Urinary bladder (tissue), 4 donors: ENCODE data around the gene PDK4. TPM values are rescaled to one million over a fixed set of nuclear protein-coding genes. Genes with fewer than 3 reads are reported as not detected.
"Not testable (repeated sequence)": the region's sequence is repeated elsewhere in the genome, so short reads cannot be mapped to it uniquely, and the experiment has no call there.

Experiments
- DNase-seq: peaks from one replicate; pipeline ENCODE4 v3.0.0-alpha.2; 2015; ENCODE audit errors: extremely low spot score
- H3K27ac ChIP-seq: one replicate; pipeline ENCODE4 v1.5.1; 2013; ENCODE audit warnings: low read depth, mild to moderate bottlenecking, moderate library complexity
- H3K36me3 ChIP-seq: one replicate; pipeline ENCODE4 v1.6.1; 2013; ENCODE audit warnings: mild to moderate bottlenecking, moderate library complexity; ENCODE audit not compliant: insufficient read depth
- H3K4me1 ChIP-seq: one replicate; pipeline ENCODE4 v1.6.1; 2013; ENCODE audit warnings: mild to moderate bottlenecking, moderate library complexity; ENCODE audit not compliant: insufficient read depth
- H3K4me3 ChIP-seq: one replicate; pipeline ENCODE4 v1.5.1; 2013; ENCODE audit warnings: low read depth, low read length
- WGBS: extraction: QIAGEN DNeasy Blood & Tissue Kit; methylation state at CpG from one replicate; pipeline ENCODE4 v1.1.7; 2013; 5-methylcytosine and 5-hydroxymethylcytosine counted together
- polyA plus RNA-seq: library from polyadenylated mRNA; stranded (reverse); fragments of 200-250 nt; gene quantifications from one replicate; pipeline ENCODE4 v1.2.3, GENCODE V29; 2013
- total RNA-seq: library from RNA; depleted of rRNA; stranded (reverse); fragments of >200 nt; gene quantifications from one replicate; pipeline ENCODE4 v1.2.3, GENCODE V29; 2014
- donor health status: healthy with polysubstance abuse.
- donor health status: healthy.

PDK4 gene
- total and polyA plus RNA-seq, 2 donors, result 16.4 to 183 TPM

- peaks cover 2% of the 10 kb centered on the region for H3K4me1 ChIP-seq
- WGBS, result 86% methylated on average over 2 of the region's 2 CpGs
- no peak for DNase-seq
These were observed 23.2 kb upstream of the PDK4 start for GRCh38 chr7:95619517-95619916.

GRCh38 chr7:95614442-95614940 is 18.2 kb upstream of the PDK4 start:
- no peaks in the 10 kb centered on the region for H3K36me3 ChIP-seq
- no peak overlapping the region for H3K4me3 ChIP-seq
- WGBS, result 97% methylated on average over 1 of the region's 1 CpG
- no peak overlapping the region for H3K27ac ChIP-seq
- no peak for DNase-seq
- no peaks in the 10 kb centered on the region for H3K4me1 ChIP-seq

More at GRCh38 chr7:95619517-95619916, 23.2 kb upstream of the PDK4 start:
- no peak overlapping the region for H3K27ac ChIP-seq
- no peaks in the 10 kb centered on the region for H3K36me3 ChIP-seq
- no peak overlapping the region for H3K4me3 ChIP-seq

- no peak for DNase-seq
- no peak overlapping the region for H3K27ac ChIP-seq
- 79% methylated on average over 2 of the region's 2 CpGs for WGBS
These were observed 14.9 kb upstream of the PDK4 start for GRCh38 chr7:95611224-95611623.

GRCh38 chr7:95609277-95609971 is 13.1 kb upstream of the PDK4 start:
- Histone ChIP-seq H3K36me3 (no peaks in the 10 kb centered on the region), H3K27ac (peak overlapping the region; percentile 61), H3K4me1 (peaks cover 2% of the 10 kb centered on the region), H3K4me3 (no peak overlapping the region)
- peak; percentile 42 for DNase-seq
- 13% methylated on average over 4 of the region's 4 CpGs for WGBS

More at GRCh38 chr7:95611224-95611623, 14.9 kb upstream of the PDK4 start:
- Histone ChIP-seq H3K4me3 (no peak overlapping the region), H3K4me1 (peaks cover 2% of the 10 kb centered on the region), H3K36me3 (no peaks in the 10 kb centered on the region)

- Histone ChIP-seq H3K4me3 (no peak overlapping the region), H3K27ac (peak overlapping the region; percentile 86), H3K36me3 (no peaks in the 10 kb centered on the region), H3K4me1 (peaks cover 2% of the 10 kb centered on the region)
- peak; percentile 87 for DNase-seq
- 3% methylated on average over 10 of the region's 10 CpGs for WGBS
These were observed 12.2 kb upstream of the PDK4 start for GRCh38 chr7:95608359-95609173.

GRCh38 chr7:95607561-95607960 is 11.2 kb upstream of the PDK4 start:
- Histone ChIP-seq H3K27ac (peak overlapping the region; percentile 56), H3K36me3 (no peaks in the 10 kb centered on the region), H3K4me3 (no peak overlapping the region), H3K4me1 (peaks cover 2% of the 10 kb centered on the region)
- no peak for DNase-seq
- WGBS, result 78% methylated on average over 3 of the region's 3 CpGs

- DNase-seq, result no peak
- Histone ChIP-seq H3K4me1 (peaks cover 3% of the 10 kb centered on the region), H3K4me3 (no peak overlapping the region), H3K27ac (no peak overlapping the region), H3K36me3 (no peaks in the 10 kb centered on the region)
- 93% methylated on average over 21 of the region's 21 CpGs for WGBS
These were observed 9.0 kb upstream of the PDK4 start for GRCh38 chr7:95605275-95605674.

GRCh38 chr7:95604811-95605210 is 8.5 kb upstream of the PDK4 start:
- not testable (repeated sequence) for H3K36me3 ChIP-seq, H3K4me3 ChIP-seq, DNase-seq, H3K4me1 ChIP-seq, H3K27ac ChIP-seq
- 92% methylated on average over 3 of the region's 3 CpGs for WGBS

GRCh38 chr7:95604397-95604796 is 8.1 kb upstream of the PDK4 start:
- not testable (repeated sequence) for H3K4me3 ChIP-seq, DNase-seq, H3K4me1 ChIP-seq, H3K27ac ChIP-seq, H3K36me3 ChIP-seq
- WGBS, result 92% methylated on average over 2 of the region's 2 CpGs

- H3K27ac ChIP-seq, result no peak overlapping the region
- no peaks in the 10 kb centered on the region for H3K36me3 ChIP-seq
- no peak overlapping the region for H3K4me3 ChIP-seq
- H3K4me1 ChIP-seq, result peaks cover 1% of the 10 kb centered on the region
- DNase-seq, result no peak
- whole genome bisulfite sequencing, result 77% methylated on average over 4 of the region's 4 CpGs
These were observed 6.1 kb upstream of the PDK4 start for GRCh38 chr7:95602421-95602820.

GRCh38 chr7:95601316-95601715 is 5.0 kb upstream of the PDK4 start:
- H3K36me3 ChIP-seq, result no peaks in the 10 kb centered on the region
- H3K4me3 ChIP-seq, result no peak overlapping the region
- H3K27ac ChIP-seq, result no peak overlapping the region
- WGBS, result 87% methylated on average over 4 of the region's 4 CpGs
- peaks cover 1% of the 10 kb centered on the region for H3K4me1 ChIP-seq
- no peak for DNase-seq

GRCh38 chr7:95599069-95599468 is 2.8 kb upstream of the PDK4 start:
- Histone ChIP-seq H3K36me3 (no peaks in the 10 kb centered on the region), H3K4me1 (peaks cover 1% of the 10 kb centered on the region), H3K27ac (peak overlapping the region; percentile 23), H3K4me3 (no peak overlapping the region)
- no peak for DNase-seq

GRCh38 chr7:95598511-95598910 is 2.2 kb upstream of the PDK4 start:
- Histone ChIP-seq H3K27ac (no peak overlapping the region), H3K36me3 (peaks cover under 1% of the 10 kb centered on the region), H3K4me3 (no peak overlapping the region), H3K4me1 (peaks cover 1% of the 10 kb centered on the region)
- no peak for DNase-seq
- 20% methylated on average over 1 of the region's 1 CpG for WGBS

- 10% methylated on average over 8 of the region's 8 CpGs for WGBS
- DNase-seq, result no peak
- Histone ChIP-seq H3K27ac (peak overlapping the region; percentile 96), H3K4me1 (no peaks in the 10 kb centered on the region), H3K36me3 (peaks cover 3% of the 10 kb centered on the region), H3K4me3 (peak overlapping the region; percentile 83)
These were observed 544 bp downstream of the PDK4 start for GRCh38 chr7:95595746-95596197.
